ENCODE data around the gene SKIC2.

Gene SKIC2

DNA sequence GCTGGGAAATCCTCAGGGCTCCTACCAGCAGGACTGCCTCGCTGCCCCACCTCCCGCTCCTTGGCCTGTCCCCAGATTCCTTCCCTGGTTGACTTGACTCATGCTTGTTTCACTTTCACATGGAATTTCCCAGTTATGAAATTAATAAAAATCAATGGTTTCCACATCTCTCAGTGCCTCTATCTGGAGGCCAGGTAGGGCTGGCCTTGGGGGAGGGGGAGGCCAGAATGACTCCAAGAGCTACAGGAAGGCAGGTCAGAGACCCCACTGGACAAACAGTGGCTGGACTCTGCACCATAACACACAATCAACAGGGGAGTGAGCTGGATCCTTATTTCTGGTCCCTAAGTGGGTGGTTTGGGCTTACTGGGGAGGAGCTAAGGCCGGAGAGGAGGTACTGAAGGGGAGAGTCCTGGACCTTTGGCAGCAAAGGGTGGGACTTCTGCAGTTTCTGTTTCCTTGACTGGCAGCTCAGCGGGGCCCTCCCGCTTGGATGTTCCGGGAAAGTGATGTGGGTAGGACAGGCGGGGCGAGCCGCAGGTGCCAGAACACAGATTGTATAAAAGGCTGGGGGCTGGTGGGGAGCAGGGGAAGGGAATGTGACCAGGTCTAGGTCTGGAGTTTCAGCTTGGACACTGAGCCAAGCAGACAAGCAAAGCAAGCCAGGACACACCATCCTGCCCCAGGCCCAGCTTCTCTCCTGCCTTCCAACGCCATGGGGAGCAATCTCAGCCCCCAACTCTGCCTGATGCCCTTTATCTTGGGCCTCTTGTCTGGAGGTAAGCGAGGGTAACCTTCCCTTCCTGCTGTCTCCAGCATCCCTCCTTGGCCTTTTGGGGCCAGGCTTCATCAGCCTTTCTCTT, 13.2 kb upstream of the SKIC2 start, which contains the start of gene CFB:
TSS of gene CFB (plus strand) at position 589 of the 863 bp plus-strand sequence. CDS start at position 716, 127 bp downstream.
- DNase-seq: no peak

- no peak for DNase-seq
Observed at GRCh38 chr6:31946370-31946885, 12.5 kb upstream of the SKIC2 start.

DNA sequence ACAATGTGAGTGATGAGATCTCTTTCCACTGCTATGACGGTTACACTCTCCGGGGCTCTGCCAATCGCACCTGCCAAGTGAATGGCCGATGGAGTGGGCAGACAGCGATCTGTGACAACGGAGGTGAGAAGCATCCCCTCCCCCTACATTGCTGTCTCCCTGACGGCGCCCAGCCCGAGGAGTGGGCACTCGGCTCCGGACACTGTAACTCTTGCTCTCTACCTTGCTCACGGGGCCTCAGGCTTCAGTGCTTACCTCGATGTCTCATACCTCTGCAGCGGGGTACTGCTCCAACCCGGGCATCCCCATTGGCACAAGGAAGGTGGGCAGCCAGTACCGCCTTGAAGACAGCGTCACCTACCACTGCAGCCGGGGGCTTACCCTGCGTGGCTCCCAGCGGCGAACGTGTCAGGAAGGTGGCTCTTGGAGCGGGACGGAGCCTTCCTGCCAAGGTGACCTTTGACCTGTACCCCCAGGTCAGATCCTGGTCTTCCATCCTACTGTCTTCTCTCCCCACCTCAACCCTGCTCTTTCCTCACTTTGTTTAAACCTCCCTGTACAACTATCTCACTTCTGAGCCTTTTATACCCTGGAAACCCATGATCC, 11.8 kb upstream of the SKIC2 start:
- DNase-seq: no peak

GRCh38 chr6:31947864-31948263, 11.1 kb upstream of the SKIC2 start:
- DNase-seq: no peak

GRCh38 chr6:31948306-31948705, 10.7 kb upstream of the SKIC2 start:
- DNase-seq: no peak

DNA sequence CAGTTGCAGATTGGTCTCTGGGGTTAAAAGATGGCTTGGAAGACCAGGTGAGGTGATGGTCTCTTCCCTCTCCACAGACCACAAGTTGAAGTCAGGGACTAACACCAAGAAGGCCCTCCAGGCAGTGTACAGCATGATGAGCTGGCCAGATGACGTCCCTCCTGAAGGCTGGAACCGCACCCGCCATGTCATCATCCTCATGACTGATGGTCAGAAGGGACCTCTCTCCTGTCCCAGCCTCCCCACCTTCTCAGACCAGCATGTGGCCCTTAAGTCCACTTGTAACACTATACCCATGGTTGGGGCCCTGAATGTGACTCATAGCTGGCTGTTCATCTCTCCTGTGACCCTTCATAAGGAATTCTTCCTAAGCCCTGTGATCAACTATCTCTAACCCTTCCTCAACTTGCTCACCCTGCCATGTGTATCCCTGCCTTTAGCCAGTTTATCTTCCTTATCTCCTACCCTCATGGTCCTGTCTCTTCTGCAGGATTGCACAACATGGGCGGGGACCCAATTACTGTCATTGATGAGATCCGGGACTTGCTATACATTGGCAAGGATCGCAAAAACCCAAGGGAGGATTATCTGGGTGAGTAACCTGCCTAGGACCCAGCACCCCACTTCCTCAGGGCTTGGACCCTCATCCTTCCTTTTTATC, 10.1 kb upstream of the SKIC2 start:
- no peak for DNase-seq

DNA sequence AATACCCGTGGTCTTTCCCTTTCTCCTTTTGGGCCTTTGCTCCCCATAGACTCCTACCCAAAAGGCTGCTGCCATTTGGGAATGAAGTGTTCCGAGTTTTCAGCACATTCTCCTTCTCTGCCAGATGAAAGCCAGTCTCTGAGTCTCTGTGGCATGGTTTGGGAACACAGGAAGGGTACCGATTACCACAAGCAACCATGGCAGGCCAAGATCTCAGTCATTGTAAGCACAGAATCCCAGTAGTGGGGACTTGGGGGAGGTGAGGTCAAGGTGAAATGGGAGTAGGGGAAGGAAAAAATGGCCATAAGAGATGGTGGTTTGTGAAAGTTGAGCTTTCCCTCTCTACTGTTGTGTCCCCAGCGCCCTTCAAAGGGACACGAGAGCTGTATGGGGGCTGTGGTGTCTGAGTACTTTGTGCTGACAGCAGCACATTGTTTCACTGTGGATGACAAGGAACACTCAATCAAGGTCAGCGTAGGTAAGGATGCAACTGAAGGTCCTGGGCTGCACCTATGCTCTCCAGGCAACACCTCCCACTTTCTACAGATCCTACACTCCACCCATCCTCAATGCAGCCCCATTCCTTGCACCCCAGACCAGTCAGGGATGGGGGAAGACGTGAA, 8.9 kb upstream of the SKIC2 start:
- DNase-seq: no peak

DNA sequence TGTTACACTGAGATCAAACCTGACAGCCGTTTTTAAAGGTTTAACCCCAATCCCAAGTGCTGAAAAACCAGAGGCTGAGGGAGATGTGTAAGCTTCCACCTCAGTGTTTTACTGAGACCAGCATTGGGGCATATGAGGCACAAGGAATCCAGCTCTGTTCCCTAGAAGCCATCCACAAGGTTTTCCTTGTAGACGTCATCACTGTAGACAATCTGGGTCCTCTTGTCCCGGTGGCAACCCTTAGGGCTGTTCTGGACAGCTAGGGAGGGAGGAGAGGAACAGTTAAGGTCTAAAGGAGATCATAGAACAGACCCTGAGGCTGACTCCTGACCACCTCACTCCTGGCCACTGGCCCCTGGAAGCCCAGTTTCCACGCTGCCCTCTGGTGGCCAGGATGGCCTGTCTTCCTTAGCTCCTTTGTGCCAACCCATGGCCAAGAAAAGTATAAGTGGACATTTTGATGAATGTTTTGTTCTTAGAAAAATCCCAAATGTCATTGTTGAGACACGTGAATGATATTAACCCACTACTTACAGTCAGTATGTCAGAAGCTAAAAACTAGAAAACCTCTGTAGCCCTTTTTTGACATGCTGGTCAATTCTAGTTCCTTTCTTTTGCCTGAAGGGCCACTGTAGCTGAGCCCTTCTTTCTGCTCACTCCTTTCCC, 6.7 kb upstream of the SKIC2 start:
- DNase-seq: no peak

- no peak for DNase-seq
Observed at GRCh38 chr6:31952890-31953289, 6.1 kb upstream of the SKIC2 start.

DNA sequence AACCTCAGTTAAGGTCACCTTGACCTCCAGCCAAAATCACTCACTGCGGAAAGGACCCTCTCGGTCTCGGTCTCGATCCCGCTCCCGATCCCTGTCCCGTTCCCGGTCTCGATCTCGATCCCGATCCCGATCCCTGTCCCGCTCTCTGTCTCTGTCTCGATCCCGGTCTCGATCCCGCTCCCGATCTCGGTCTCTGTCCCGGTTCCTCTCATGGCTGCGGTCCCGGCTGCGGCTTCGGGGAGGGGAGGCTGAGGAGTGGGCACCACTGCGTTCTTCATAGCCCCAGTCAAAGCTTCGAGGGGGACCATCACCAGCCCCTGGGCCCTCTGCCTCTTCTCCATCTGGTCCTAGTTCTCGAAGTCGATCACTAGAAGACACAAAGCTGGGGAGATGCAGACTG, 4.5 kb upstream of the SKIC2 start:
- no peak for DNase-seq

DNA sequence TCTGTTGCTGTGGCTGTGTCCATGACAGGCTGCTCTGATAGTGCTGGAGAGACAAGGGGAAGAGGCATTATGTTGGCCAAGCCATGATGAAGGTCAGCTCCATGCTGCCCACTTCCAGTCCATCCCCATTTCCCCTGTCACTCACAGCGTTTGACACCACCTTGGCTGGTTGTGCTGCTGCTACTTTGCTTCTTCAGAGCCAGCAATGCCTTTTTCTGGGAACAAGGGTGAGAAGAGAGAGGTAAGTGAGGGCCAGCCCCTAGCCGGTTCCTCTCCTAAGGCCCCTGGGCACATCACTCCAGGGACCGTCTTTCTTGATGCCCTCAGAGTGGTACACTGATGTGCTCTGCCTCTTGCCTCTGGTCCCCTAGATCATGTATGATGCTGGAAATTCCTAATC, 2.2 kb upstream of the SKIC2 start:
- no peak for DNase-seq

GRCh38 chr6:31958412-31958740, 599 bp upstream of the SKIC2 start:
- DNase-seq: no peak

DNA sequence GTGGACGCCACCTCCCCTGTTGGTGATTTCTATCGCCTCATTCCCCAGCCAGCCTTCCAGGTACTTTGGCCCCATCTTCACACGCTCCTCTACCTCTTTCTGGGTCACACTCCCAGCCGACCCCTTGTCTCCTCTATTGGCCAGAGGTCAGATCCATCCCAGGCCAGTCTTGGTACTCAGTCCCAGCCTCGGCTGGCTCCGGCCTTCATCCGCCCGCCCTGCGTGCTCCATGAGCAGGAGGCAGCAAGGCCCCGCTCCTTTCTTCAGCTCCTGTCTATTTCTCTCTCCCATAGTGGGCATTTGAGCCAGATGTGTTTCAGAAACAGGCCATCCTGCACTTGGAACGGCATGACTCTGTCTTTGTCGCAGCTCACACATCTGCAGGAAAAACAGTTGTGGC, 2.6 kb downstream of the SKIC2 start:
- DNase-seq: no peak

DNA sequence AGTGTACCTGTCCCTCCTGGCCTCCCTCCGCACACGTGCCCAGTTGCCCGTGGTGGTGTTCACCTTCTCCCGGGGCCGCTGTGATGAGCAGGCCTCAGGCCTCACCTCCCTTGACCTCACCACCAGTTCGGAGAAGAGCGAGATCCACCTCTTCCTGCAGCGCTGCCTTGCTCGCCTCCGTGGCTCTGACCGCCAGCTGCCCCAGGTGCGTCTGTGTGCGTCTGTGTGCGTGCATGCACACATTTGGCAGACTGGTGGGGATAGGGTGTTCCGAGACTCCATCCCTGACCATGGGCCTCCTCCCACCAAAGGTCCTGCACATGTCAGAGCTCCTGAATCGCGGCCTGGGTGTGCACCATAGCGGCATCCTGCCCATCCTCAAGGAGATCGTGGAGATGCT, 4.9 kb downstream of the SKIC2 start:
- no peak for DNase-seq

- no peak for DNase-seq
Observed at GRCh38 chr6:31965700-31966099, 6.7 kb downstream of the SKIC2 start.

GRCh38 chr6:31966506-31966905, 7.5 kb downstream of the SKIC2 start:
- DNase-seq: no peak

- no peak for DNase-seq
Observed at GRCh38 chr6:31966997-31967925, 8.3 kb downstream of the SKIC2 start.

- DNase-seq: no peak
Observed at GRCh38 chr6:31967926-31968320, 8.9 kb downstream of the SKIC2 start.

- no peak for DNase-seq
Observed at GRCh38 chr6:31968326-31968725, 9.4 kb downstream of the SKIC2 start.

- no peak for DNase-seq
Observed at GRCh38 chr6:31968791-31969711, 10.1 kb downstream of the SKIC2 start.

Measured in activated effector memory CD4-positive, alpha-beta T cell treated with Interleukin-2 at 50 U/mL for 16 hours (primary cell).